GM19467 (cell line): ENCODE measurements around the gene XIST.
"Not testable (repeated sequence)": the region's sequence is repeated elsewhere in the genome, so short reads cannot be mapped to it uniquely, and the experiment has no call there.

Source experiments
- ATAC-seq: cut with Tn5 transposase; IDR thresholded peaks from one replicate; pipeline ENCODE4 v1.9.1; 2021; ENCODE audit warnings: mild to moderate bottlenecking, moderate library complexity; ENCODE audit not compliant: unreplicated experiment

XIST gene

GRCh38 chrX:73817393-73818199 is 34.9 kb downstream of the XIST start:
- no peak for ATAC-seq

- ATAC-seq = no peak
Observed at GRCh38 chrX:73812256-73812655, 40.3 kb downstream of the XIST start.

GRCh38 chrX:73804109-73804508 is 48.4 kb downstream of the XIST start:
- ATAC-seq = not testable (repeated sequence)

GRCh38 chrX:73799888-73800287 is 52.6 kb downstream of the XIST start:
- ATAC-seq = no peak

- ATAC-seq = not testable (repeated sequence)
Observed at GRCh38 chrX:73792511-73792910, 60.0 kb downstream of the XIST start.

GRCh38 chrX:73785493-73785892 is 67.0 kb downstream of the XIST start:
- no peak for ATAC-seq
